GM12875 (cell line): Measurements from ENCODE around the gene PAN3.

Source experiments
- H3K4me3 ChIP-seq: one replicate; pipeline ENCODE4 v1.5.1; 2011; ENCODE audit warnings: low read depth, low read length, control low read depth
- TF ChIP-seq, protein P1 (sequence below): IDR thresholded peaks from 2 replicates; pipeline ENCODE4 v1.5.1; 2011; ENCODE audit warnings: low read depth, mild to moderate bottlenecking, control low read depth, inconsistent platforms, low read length, moderate library complexity, borderline replicate concordance; ENCODE audit not compliant: insufficient read depth

The PAN3 gene

DNA sequence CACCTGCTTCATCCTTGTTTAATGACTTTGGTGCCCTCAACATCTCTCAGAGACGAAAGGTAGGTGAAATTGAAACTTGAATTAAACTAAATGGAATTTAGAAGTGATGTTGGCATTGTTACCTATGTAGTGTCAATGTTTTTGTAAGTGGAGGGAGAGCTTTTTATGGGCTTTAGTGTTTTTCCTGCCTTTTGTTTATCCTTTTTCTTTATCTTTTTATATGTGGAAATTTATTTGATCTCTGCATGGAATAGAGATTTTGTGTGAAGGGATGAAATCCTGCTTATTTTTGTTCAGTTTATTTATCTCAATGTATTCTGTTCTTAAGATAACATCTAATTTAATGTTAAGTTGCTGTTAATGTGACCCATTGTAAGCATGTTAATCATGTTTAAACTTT lies 39.5 kb downstream of the PAN3 start:
- H3K4me3 ChIP-seq: no peak overlapping the region
- TF ChIP-seq, protein P1, sequence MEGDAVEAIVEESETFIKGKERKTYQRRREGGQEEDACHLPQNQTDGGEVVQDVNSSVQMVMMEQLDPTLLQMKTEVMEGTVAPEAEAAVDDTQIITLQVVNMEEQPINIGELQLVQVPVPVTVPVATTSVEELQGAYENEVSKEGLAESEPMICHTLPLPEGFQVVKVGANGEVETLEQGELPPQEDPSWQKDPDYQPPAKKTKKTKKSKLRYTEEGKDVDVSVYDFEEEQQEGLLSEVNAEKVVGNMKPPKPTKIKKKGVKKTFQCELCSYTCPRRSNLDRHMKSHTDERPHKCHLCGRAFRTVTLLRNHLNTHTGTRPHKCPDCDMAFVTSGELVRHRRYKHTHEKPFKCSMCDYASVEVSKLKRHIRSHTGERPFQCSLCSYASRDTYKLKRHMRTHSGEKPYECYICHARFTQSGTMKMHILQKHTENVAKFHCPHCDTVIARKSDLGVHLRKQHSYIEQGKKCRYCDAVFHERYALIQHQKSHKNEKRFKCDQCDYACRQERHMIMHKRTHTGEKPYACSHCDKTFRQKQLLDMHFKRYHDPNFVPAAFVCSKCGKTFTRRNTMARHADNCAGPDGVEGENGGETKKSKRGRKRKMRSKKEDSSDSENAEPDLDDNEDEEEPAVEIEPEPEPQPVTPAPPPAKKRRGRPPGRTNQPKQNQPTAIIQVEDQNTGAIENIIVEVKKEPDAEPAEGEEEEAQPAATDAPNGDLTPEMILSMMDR: no peak

- TF ChIP-seq, protein P1: no peak
- no peak overlapping the region for H3K4me3 ChIP-seq
These were observed 41.6 kb downstream of the PAN3 start for GRCh38 chr13:28179974-28180373.

DNA sequence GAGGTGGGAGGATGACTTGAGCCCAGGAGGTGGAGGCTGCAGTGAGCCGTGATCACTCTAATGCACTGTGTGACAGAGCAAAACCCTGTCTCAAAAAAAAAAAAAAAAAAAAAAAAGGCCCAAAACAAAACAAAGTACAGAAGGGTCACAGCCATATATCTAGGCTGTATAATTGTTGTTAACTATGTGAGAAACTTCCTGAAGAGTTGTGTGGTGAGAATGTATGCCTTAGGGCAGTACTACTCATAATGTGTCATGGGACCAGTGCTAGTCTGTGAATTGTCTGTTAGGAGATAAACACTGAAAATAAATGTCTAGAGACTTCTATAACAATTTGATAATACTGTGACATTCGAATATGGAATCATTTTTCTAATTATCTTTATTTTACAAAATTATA lies 43.1 kb downstream of the PAN3 start:
- H3K4me3 ChIP-seq: no peak overlapping the region
- TF ChIP-seq, protein P1: no peak

DNA sequence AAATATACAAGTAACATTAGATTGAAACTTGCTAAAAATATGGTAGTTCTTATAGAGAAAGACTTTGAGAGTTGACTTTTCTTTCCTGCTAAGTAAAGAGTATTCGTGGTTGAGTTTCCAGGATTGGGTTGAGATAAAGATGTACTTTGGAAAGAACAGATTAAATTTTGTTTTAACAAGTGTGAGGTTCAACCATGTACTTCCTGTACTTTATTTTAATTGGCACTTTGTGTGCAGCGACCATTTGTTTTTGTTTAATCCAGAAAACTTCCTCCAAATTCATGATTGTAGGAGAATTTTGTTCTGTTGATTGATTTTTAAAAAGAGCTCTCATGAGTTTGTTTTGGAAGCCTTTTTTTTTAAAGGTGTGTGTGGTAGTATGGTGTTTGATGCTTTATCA lies 46.9 kb downstream of the PAN3 start:
- no peak overlapping the region for H3K4me3 ChIP-seq
- TF ChIP-seq, protein P1: no peak

GRCh38 chr13:28199089-28199488 lies 60.7 kb downstream of the PAN3 start:
- no peak overlapping the region for H3K4me3 ChIP-seq
- TF ChIP-seq, protein P1: no peak

DNA sequence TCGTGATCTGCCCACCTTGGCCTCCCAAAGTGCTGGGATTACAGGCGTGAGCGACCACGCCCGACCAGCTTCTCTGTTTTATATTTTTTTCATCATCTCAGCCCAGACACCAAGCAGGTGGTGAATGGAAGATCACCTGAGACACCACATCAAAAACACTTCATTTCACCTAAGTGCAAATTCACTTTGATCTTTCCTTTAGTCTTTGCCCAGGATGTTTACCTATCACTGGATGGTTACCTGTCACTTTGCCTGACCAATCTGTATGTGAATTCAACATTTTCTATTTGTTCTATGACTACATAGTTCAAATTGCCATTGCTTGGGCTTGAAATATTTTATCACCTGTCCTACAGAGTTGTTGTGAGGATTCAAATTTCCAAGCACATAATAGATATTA lies 65.7 kb downstream of the PAN3 start:
- no peak overlapping the region for H3K4me3 ChIP-seq
- TF ChIP-seq, protein P1: no peak

GRCh38 chr13:28204690-28205443 lies 66.5 kb downstream of the PAN3 start:
- TF ChIP-seq, protein P1: no peak

More at GRCh38 chr13:28204690-28205443, 66.5 kb downstream of the PAN3 start:
- no peak overlapping the region for H3K4me3 ChIP-seq
